HL-60 (cell line): ENCODE results near the gene PYHIN1.
A peak's percentile ranks its signal among the peaks of the same experiment; 100 is the strongest.
"Not testable (repeated sequence)": the region's sequence is repeated elsewhere in the genome, so short reads cannot be mapped to it uniquely, and the experiment has no call there.

Experiments used
- DNase-seq, 2 experiments: peaks; one replicate each; pipeline ENCODE4 v3.0.0-alpha.2; 2010 to 2020; ENCODE audit warnings: low read depth in 1 of 2, low spot score in 1 of 2
- H3K27ac ChIP-seq: fragments of 250-450 bp; sonication (Bioruptor Pico); replicated peaks from 2 replicates; pipeline ENCODE4 v1.5.1; 2020; ENCODE audit warnings: mild to moderate bottlenecking, moderate library complexity
- H3K27me3 ChIP-seq: fragments of 250-450 bp; sonication (Bioruptor Pico); 2 replicates; pipeline ENCODE4 v1.5.1; 2021; ENCODE audit warnings: mild to moderate bottlenecking, moderate library complexity; ENCODE audit not compliant: insufficient read depth, poor library complexity, severe bottlenecking
- H3K4me3 ChIP-seq: replicated peaks from 2 replicates; pipeline ENCODE4 v1.5.1; 2011; ENCODE audit warnings: mild to moderate bottlenecking, control low read depth, low read length; ENCODE audit not compliant: insufficient read depth
- CTCF ChIP-seq: IDR thresholded peaks from one replicate; pipeline ENCODE4 v1.5.1; 2011; ENCODE audit warnings: low read length, control low read depth, inconsistent platforms; ENCODE audit not compliant: insufficient read depth
- GABPA ChIP-seq: IDR thresholded peaks from 2 replicates; pipeline ENCODE4 v1.6.1; 2012; ENCODE audit warnings: low read depth
- POLR2AphosphoS5 ChIP-seq: IDR thresholded peaks from 2 replicates; pipeline ENCODE4 v1.6.1; 2012; ENCODE audit warnings: low read depth
- REST ChIP-seq: IDR thresholded peaks from 2 replicates; pipeline ENCODE4 v1.6.1; 2012; ENCODE audit warnings: low read depth; ENCODE audit not compliant: insufficient replicate concordance
- SPI1 ChIP-seq: IDR thresholded peaks from 2 replicates; pipeline ENCODE4 v1.6.1; 2012; ENCODE audit warnings: low read depth, mild to moderate bottlenecking, borderline replicate concordance

Gene PYHIN1

GRCh38 chr1:159010391-159010790 lies 79.0 kb downstream of the PYHIN1 start:
- peak overlapping the region; percentile 67 for H3K27ac ChIP-seq
- no peaks in the 10 kb centered on the region for H3K27me3 ChIP-seq
- peak overlapping the region; percentile 21 for H3K4me3 ChIP-seq
- DNase-seq: no peak
- TF ChIP-seq REST (no peak), SPI1 (no peak), CTCF (no peak), POLR2AphosphoS5 (no peak), GABPA (no peak)

GRCh38 chr1:159011001-159011400 lies 79.6 kb downstream of the PYHIN1 start:
- not testable (repeated sequence) for H3K4me3 ChIP-seq, H3K27ac ChIP-seq, H3K27me3 ChIP-seq, DNase-seq

- Histone ChIP-seq H3K4me3 (no peak overlapping the region), H3K27me3 (no peaks in the 10 kb centered on the region), H3K27ac (no peak overlapping the region)
- TF ChIP-seq REST (no peak), SPI1 (no peak), CTCF (no peak), POLR2AphosphoS5 (no peak), GABPA (no peak)
- no peak for DNase-seq
Measured at GRCh38 chr1:159011751-159012150, 80.4 kb downstream of the PYHIN1 start.

- H3K27me3 ChIP-seq: no peaks in the 10 kb centered on the region
- H3K4me3 ChIP-seq: no peak overlapping the region
- no peak for DNase-seq
- TF ChIP-seq GABPA (no peak), SPI1 (no peak), REST (no peak), CTCF (no peak), POLR2AphosphoS5 (no peak)
- H3K27ac ChIP-seq: no peak overlapping the region
Measured at GRCh38 chr1:159012495-159012894, 81.1 kb downstream of the PYHIN1 start.
